ENCODE data around the gene MAP1B.

MAP1B gene

GRCh38 chr5:72130351-72130761 is 23.1 kb downstream of the MAP1B start:
- DNase-seq = no peak

GRCh38 chr5:72133212-72133990 is 26.1 kb downstream of the MAP1B start:
- no peak for DNase-seq

DNA sequence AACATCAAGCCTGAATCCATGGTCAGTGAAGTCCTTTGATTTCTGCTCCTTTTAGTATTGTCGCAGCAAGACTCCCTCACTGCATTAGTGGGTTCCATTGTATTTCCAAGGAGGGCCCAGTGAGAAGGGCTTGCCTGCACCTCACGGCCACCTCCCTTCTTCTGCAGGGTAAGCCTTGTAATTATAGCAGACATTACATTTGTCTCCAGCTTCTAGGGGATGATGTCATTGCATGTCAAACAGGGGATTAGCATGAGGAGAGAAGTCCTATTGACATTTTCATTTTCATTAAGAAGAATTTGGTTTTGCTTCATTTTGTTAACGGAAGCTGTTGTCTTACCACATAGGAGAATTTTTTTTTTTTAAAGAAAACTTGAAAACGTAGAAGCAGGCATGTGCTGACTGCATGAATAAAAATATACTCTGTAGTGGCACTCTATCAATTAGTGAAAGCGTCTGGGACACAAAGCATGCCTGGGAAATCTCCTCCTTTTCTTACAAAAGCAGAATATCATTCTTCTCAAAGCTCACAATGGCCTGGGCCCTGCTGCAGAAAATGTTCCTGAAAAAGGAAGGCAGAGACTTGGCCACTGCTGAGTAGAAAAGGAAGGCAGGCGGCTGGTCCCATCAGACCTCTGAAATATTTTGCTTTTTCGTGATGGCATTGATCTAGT is 27.1 kb downstream of the MAP1B start:
- peak in 2 of 56 donors; percentile 19 to 20 for DNase-seq

- no peak for DNase-seq
Measured at GRCh38 chr5:72137826-72138409, 30.6 kb downstream of the MAP1B start.

GRCh38 chr5:72138943-72139521 is 31.8 kb downstream of the MAP1B start:
- no peak for DNase-seq

GRCh38 chr5:72140711-72141110 is 33.4 kb downstream of the MAP1B start:
- DNase-seq = no peak

DNA sequence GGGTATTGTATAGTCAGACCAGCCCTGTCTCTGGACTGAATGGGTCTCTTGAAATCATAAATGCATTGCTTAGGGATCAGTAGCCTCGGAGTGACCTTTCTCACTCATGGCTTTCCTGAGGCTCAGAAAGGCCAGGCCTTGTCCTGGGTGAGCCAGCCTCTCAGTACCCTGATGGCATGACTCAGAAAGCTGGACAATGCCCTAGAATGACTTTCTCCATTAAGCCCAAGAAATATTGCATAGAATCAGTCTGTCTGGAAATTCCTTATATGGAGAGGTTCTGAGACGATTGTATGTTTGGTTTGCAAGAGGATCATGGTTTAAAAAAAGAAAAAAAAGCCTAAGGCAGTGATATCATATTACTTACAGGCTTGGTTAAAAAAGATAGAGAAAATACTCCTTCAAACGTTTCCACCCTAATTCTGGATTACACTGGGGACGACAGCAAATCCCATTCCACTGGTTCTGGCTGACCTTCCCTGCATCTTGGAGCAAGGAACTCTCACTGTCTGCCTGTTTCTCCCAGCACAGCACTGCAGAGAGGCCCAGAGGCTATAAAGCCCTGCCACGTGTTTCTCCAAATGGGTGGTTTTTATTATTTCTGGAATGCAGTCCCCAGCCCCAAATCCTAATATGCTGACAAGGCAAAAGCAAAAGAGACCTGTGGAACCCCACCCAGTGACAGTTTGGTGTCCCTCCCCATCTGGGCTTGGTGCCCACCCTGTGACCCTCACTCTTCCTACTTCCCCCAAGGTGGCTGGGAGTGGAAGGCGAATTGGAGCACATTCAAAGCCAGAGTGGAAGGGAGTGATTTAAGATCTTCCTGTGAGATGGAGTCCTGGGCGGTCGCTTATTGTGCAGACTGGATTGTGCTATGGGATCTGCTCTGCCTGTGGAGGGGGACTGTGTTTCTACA is 34.4 kb downstream of the MAP1B start:
- DNase-seq = peak in 1 of 56 donors; percentile 27

DNA sequence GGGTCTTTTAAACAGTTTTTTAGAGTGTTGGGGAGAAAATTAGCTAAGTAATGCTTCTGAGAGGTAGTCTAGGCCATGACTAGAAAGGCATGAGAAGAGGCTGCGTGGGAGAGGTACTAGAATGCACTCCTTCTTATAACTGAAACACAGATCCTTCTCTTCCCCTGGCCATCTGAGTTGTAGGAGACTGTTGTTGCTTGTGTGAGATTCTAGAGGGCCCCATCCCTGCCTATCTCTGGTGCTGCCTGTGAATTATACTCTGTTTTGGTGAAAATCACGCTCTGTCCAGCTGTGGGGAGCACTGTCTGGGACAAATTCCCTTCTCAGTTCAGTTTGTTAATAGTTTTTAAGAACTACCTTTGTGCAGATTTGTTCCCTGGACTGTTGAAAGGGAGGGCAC is 37.5 kb downstream of the MAP1B start:
- DNase-seq = peak in 20 of 56 donors; percentile 4 to 53 (median 30)

DNA sequence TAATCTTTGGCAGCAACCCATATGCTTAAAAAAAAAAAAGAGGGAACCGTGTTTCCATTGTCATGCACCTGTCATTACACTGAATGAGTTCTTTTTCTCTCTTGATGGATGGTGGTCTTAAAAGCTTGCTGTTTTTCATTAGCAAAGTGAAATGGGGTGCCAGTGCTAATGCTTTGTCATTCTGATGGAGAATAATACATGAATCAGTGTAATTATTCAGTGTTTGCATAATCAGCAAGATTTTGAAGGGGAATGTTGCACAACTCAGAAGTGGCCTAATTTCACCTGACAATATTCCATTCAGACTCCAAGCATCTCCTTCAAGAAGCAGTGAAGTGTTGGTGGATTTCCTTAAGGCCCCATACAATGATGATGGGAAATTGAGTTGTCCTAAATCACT is 38.1 kb downstream of the MAP1B start:
- no peak for DNase-seq

DNA sequence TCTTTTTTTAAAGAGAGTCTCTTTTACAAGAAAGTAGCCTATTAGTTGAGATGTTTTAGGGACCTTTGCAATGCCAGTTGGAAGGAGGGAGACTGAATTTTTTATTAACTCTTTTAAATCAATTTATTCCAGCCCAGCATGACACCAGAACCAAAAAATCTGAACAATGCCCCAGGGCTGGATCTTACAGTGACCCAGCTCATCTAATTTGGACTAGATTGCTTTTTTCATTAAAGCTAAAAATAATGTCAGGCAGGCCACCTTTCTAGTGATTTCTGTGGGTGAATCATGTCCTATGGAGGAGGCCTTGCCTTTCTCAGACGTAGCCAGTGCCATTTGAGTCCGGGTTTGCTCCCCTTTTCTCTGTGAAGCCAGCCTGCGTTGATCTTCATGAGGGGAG is 38.8 kb downstream of the MAP1B start:
- no peak for DNase-seq

DNA sequence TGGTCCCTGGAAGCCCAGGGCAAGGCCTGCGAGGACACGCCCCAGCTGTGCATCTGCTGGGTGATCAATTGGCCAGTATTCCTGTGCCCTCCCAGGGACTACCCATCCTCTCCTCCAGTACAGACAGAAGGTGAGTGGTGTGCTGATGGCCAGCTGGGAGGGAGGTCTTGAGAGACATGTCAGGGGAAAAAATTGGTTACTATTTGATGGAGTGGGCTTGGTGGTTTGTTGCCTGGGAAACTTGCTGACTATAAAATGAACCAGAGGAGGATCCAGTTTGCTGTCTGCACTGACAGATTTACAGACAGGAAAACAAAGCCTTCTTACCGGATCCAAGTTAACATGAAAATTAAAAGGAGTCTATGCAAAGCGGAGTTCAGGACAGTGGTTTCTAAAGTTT is 40.3 kb downstream of the MAP1B start:
- no peak for DNase-seq

DNA sequence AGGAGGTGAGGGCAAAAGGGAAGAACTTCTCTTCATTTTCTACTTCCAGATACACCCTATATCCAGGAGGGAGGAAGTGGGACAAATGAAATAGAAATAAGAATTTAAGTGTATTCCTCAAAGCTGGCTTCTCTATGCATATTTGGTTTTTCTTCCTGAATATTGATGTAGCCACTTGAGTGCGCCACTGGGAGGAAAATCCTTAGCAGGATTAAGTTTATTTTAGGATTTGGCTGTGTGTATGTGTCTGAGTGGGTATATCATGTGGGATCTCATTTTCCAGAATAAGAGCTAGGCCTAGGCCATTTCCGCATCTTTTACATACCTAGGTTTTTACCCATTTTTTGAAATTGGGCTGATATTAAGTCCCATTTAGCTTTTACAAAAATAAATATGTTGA is 42.5 kb downstream of the MAP1B start:
- no peak for DNase-seq

DNA sequence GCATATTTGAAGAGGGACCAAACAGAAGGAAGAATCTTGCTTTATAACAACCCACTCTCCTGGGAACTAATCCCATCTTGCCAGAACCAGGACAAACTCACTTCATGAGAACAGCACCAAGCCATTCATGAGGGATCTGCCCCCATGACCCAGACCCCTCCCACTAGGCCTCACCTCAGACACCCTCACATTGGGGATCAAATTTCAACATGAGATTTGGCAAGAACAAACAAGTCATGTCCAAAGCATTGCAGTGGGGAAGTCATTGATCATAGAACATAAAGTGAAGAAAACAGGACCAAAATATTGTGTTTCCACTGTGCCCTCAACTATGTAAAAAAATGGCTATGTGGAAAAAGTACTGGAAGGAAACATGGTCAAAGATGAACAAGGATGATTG is 43.9 kb downstream of the MAP1B start:
- no peak for DNase-seq

- no peak for DNase-seq
Measured at GRCh38 chr5:72151646-72152045, 44.4 kb downstream of the MAP1B start.

DNA sequence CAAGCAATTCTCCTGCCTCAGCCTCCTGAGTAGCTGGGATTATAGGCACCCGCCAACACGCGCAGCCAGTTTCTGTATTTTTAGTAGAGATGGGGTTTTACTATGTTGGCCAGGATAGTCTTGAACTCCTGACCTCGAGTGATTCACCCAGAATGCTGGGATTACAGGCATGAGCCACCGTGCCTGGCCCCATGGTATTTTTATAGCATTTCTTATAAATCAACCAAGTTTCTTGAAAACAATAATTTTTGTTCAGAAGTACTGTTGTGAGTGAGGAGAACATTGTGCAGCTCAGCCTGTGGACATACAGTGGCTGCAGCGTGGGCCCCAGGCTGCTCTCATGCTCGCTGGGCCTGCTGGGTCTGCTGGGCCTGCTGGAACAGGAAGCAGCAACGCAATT is 45.3 kb downstream of the MAP1B start:
- DNase-seq = no peak

- DNase-seq = no peak
Measured at GRCh38 chr5:72153551-72153950, 46.3 kb downstream of the MAP1B start.

DNA sequence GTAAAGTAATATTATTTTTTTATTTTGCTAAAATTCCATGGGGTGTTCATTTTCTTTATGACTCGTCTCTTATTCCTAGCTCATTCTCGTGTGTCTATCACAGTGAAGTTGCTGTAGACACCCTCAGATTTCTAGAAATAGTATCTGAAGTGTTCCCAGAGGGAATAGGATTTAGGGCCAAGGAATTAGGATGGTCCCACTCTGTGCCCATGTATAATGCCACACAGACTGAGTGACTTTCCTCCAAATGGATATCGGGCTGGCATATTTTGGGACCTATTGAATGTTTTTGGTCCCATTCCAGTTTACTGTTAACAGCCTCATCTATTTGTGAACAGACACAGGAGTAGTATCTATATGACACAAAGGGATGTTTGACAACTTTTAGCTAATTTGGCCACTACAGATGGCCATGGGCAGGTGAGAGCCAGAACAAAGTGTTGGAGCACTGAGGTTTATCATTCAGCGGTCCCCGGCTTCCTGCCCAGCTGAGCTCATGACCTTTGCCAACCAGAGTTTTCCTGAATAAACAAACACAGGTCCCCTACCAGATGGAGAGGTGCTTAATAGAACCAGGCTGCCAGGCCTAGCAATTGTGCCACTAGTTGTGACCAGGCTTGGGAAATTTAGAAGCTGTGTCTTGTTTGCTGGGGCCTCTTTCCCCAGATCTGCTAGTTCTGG is 46.9 kb downstream of the MAP1B start:
- DNase-seq = no peak

DNA sequence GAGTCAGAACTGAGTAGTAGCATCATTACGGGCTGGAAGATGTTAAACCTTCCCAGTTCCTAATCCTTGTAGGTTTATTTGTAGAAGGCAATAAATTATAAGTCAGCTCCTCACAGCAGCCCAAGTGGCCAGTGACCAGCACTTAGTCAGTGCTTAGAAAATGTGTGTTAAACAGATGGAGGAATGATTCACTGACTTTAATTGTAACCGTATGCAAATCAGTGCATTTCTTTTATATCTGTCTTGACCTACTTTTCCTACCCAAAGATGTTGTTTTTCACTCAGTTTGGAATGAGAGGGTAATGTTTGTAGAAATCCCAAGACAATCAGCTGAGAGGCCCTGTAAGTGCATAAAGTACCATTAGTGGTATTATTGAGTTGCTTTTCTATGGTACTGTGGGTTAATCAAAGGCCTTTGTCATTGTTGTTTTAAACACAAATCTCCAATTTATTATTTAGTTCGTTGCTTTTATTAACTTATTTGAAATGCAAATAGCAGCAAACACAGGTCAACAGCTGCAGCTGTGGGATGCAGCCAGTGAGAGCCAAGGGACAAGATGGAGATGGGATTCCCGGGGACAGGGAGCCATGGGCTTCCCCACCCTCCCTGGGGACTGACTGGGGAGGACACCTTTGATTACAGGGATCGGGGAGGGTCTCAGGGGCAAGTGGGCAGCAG is 49.8 kb downstream of the MAP1B start:
- DNase-seq = peak in 2 of 56 donors; percentile 14 to 19

DNA sequence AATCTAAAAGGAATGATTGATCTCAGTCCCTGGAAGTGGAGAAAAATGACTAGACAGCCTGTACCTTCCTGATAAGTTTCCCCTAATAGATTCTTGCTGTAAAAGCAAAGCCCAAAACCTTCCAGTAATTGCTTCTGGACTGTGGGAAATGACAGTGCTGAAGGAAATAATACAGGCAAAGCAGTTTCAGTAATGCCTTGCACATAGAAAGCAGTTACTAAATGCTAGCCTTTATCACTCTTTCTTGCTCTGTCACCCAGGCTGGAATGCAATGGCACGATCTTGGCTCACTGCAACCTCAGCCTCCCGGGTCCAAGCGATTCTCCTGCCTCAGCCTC is 50.3 kb downstream of the MAP1B start:
- no peak for DNase-seq

DNA sequence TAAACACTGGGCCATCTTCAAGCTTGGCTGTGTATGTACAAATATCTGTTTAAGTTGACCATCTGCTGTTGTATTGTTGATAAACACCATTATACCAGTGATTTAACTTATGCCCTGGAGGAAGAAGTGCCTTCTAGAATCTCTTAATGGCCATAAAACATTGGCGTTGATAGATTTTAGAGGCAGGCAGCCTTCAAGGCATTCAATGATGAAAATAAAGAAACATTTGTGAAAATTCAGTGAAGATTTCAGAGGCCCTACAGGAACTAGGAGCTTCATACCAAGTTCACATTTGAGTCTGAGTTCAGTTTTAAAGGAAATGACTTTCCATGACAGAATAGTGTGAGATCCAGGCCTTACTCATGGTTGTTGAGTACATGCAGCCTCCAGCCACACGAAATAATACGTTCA is 52.2 kb downstream of the MAP1B start:
- DNase-seq = no peak
